RWPE2 (cell line): ENCODE data around the gene MARK3.

Experiments used
- ATAC-seq: fragments of 200-7000 bp; cut with Tn5 transposase; 3 replicates; pipeline ENCODE4 v1.9.1; 2021; ENCODE audit warnings: low read depth
- DNase-seq: peaks from one replicate; pipeline ENCODE4 v3.0.0-alpha.2; 2020; ENCODE audit warnings: low spot score
- H3K27ac ChIP-seq: fragments of 450-650 bp; 2 replicates; pipeline ENCODE4 v1.5.1; 2017; ENCODE audit warnings: mild to moderate bottlenecking; ENCODE audit not compliant: poor library complexity, severe bottlenecking
- H3K27me3 ChIP-seq: fragments of 250-450 bp; sonication (Bioruptor Pico); 2 replicates; pipeline ENCODE4 v1.5.1; 2021; ENCODE audit warnings: mild to moderate bottlenecking, moderate library complexity; ENCODE audit not compliant: insufficient read depth, poor library complexity, severe bottlenecking
- H3K36me3 ChIP-seq: fragments of 250-450 bp; sonication (Bioruptor Pico); 2 replicates; pipeline ENCODE4 v1.5.1; 2020; ENCODE audit warnings: low read depth, mild to moderate bottlenecking, moderate library complexity
- H3K4me1 ChIP-seq: fragments of 250-450 bp; sonication (Bioruptor Pico); 2 replicates; pipeline ENCODE4 v1.5.1; 2021; ENCODE audit warnings: mild to moderate bottlenecking, moderate library complexity; ENCODE audit not compliant: insufficient read depth, poor library complexity, severe bottlenecking
- H3K4me3 ChIP-seq: fragments of 250-450 bp; sonication (Bioruptor Pico); 2 replicates; pipeline ENCODE4 v1.5.1; 2021; ENCODE audit warnings: mild to moderate bottlenecking, moderate library complexity; ENCODE audit not compliant: severe bottlenecking
- H3K9me3 ChIP-seq: fragments of 250-450 bp; sonication (Bioruptor Pico); 2 replicates; pipeline ENCODE4 v1.5.1; 2021; ENCODE audit warnings: mild to moderate bottlenecking, moderate library complexity; ENCODE audit not compliant: severe bottlenecking
- TF ChIP-seq, protein P1 (sequence below): fragments of 450-650 bp; IDR thresholded peaks from one replicate; pipeline ENCODE4 v1.5.1; 2017; ENCODE audit warnings: mild to moderate bottlenecking, moderate library complexity; ENCODE audit not compliant: poor library complexity, severe bottlenecking

Gene MARK3

DNA sequence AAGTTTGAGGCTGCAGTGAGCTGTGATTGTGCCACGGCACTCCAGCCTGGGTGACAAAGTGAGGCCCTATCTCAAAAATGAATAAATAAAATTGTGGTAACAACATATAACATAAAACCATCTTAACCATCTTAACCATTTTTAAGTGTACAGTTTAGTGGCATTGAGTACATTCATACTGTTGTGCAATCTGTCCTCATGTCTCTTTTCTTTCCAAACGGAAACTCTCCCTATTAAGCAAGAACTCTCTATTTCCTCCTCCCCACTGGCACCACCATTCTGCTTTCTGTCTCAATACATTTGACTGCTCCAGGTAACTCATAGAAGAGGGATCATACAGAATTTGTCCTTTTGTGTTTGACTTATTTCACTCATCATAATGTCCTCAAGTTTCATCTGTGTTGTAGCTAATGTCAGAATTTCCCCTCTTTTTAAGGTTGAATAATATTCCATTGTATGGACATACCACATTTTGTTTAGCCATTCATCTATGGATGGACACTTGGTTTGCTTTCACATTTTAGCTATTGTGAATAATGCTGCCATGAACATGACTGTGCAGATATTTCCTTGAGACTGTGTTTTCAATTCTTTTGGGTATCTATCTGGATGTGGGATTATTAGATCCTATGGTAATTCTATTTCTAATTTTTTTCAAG lies 4.4 kb upstream of the MARK3 start:
- ATAC-seq, result no peak

DNA sequence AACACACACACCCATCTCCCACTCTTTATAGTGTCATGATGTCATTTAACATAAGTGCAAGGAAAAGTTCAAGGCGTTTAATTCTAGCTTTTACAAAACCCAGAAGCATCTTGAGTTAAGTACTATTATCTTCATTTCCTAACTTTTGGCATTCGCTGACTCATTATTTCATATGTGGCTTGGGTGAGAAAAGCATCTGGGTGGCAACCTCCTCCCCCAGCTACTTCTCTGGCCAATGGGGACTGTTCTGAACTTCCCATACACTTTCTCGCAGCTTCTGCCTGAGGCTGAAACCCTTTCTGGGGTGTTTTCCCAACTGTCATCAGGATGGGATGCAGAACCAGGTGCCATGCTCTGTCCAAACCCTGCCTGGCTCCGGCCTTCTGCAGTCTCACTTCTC lies 2.8 kb upstream of the MARK3 start:
- H3K27me3 ChIP-seq, result no peaks in the 10 kb centered on the region
- H3K27ac ChIP-seq, result no peak overlapping the region
- peak; percentile 20 for ATAC-seq
- no peak overlapping the region for H3K4me3 ChIP-seq
- TF ChIP-seq, protein P1, sequence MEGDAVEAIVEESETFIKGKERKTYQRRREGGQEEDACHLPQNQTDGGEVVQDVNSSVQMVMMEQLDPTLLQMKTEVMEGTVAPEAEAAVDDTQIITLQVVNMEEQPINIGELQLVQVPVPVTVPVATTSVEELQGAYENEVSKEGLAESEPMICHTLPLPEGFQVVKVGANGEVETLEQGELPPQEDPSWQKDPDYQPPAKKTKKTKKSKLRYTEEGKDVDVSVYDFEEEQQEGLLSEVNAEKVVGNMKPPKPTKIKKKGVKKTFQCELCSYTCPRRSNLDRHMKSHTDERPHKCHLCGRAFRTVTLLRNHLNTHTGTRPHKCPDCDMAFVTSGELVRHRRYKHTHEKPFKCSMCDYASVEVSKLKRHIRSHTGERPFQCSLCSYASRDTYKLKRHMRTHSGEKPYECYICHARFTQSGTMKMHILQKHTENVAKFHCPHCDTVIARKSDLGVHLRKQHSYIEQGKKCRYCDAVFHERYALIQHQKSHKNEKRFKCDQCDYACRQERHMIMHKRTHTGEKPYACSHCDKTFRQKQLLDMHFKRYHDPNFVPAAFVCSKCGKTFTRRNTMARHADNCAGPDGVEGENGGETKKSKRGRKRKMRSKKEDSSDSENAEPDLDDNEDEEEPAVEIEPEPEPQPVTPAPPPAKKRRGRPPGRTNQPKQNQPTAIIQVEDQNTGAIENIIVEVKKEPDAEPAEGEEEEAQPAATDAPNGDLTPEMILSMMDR, result no peak
- H3K36me3 ChIP-seq, result peaks cover 13% of the 10 kb centered on the region; the same call in 1 of the 2 replicates
- no peaks in the 10 kb centered on the region for H3K9me3 ChIP-seq
- DNase-seq, result no peak
- peaks cover 14% of the 10 kb centered on the region for H3K4me1 ChIP-seq

More for the DNA sequence above, 4.4 kb upstream of the MARK3 start:
- Histone ChIP-seq H3K27ac (no peak overlapping the region), H3K9me3 (no peaks in the 10 kb centered on the region), H3K27me3 (no peaks in the 10 kb centered on the region), H3K36me3 (no peaks in the 10 kb centered on the region), H3K4me3 (no peak overlapping the region), H3K4me1 (peaks cover 11% of the 10 kb centered on the region)
- DNase-seq, result no peak
- TF ChIP-seq, protein P1, result no peak

DNA sequence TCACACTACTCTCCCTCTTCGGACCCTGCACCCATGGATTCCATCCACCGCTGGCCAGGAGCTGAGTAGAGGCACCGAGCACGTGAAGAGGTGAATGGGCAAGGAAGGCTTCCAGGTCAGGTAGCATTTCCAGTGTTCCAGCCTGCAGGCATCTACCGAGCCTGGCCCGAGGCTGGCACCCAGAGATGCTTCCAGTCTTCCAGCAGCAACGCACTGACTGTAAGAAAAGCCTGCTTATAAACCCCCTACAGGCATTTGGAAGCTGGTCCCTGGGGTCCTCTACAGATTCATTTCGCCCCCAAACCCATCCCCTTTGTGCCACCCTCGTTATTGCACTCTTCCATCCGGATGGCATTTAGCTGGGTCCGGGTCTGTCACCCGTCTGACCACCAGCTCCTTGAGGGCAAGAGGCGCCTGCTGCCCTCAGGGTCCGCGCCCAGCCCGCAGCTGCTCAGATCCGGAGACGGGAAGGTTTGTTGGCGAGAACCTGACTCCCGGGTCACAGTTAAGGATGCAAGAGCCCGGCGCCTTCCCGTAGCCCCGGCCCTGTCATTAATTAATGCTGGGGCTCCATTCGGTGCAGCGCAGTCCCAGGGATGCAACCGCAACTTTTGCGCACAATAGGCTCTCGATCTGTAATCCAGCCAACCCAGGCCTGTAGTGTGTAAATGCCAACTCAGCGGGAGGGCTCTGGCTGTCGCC lies 614 bp upstream of the MARK3 start:
- DNase-seq (no peak), ATAC-seq (peak; percentile 26; the same call in 2 of the 3 replicates)
- Histone ChIP-seq H3K27ac (peak overlapping the region; percentile 79), H3K27me3 (no peaks in the 10 kb centered on the region), H3K36me3 (peaks cover 29% of the 10 kb centered on the region), H3K4me1 (peaks cover 27% of the 10 kb centered on the region), H3K4me3 (peak overlapping the region; percentile 91), H3K9me3 (no peaks in the 10 kb centered on the region)
- TF ChIP-seq, protein P1, result no peak

DNA sequence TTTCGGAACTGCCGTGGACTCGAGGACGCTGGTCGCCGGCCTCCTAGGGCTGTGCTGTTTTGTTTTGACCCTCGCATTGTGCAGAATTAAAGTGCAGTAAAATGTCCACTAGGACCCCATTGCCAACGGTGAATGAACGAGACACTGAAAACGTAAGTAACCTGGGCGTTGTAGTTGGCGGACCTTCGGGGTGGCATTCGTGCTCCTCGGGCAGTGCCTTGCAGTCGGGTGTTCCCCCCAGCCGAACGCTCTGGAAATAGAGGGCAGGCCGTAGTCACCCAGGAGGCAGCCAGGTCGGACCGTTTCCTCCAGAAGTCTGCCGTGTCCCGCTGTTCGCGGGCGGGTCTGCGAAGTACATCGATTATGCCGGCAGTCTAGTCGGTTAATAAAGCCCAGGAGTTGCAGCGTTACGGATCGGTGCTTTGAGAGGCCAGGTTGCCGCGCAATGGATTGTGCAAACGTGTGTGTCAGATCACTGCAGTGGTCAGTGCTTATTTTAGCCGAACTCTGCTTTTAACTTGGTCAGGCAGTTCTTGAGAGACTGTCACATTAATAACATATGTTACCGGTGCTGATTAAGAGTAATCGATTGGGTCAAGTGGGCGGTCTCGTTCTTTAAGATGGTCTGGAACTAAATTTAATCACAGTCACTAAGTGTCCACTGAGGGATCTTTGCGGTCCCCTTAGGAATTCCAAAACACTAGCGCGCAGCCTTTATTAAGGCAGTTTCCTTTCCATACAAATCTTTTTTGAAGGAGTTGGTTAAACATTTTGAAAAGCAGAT lies 906 bp downstream of the MARK3 start:
- Histone ChIP-seq H3K4me3 (peak overlapping the region; percentile 91), H3K27ac (peak overlapping the region; percentile 79), H3K9me3 (no peaks in the 10 kb centered on the region), H3K27me3 (no peaks in the 10 kb centered on the region), H3K4me1 (peaks cover 27% of the 10 kb centered on the region), H3K36me3 (peaks cover 29% of the 10 kb centered on the region)
- ATAC-seq (no peak), DNase-seq (no peak)
- TF ChIP-seq, protein P1, result no peak
